Effector CD8-positive, alpha-beta T cell (primary cell): ENCODE data around the gene TUBB3.
"Not testable (repeated sequence)": the region's sequence is repeated elsewhere in the genome, so short reads cannot be mapped to it uniquely, and the experiment has no call there.

Experiments
- DNase-seq: peaks from one replicate; lab custom pipeline; 2025; lab: John Stamatoyannopoulos, UW
- total RNA-seq, 4 experiments: gene quantifications; one replicate each; lab custom pipeline; 2026; lab: John Stamatoyannopoulos, UW

TUBB3 gene
- 0 to 0.49 (median 0.33) reads per million in 4 experiments for total RNA-seq

DNA sequence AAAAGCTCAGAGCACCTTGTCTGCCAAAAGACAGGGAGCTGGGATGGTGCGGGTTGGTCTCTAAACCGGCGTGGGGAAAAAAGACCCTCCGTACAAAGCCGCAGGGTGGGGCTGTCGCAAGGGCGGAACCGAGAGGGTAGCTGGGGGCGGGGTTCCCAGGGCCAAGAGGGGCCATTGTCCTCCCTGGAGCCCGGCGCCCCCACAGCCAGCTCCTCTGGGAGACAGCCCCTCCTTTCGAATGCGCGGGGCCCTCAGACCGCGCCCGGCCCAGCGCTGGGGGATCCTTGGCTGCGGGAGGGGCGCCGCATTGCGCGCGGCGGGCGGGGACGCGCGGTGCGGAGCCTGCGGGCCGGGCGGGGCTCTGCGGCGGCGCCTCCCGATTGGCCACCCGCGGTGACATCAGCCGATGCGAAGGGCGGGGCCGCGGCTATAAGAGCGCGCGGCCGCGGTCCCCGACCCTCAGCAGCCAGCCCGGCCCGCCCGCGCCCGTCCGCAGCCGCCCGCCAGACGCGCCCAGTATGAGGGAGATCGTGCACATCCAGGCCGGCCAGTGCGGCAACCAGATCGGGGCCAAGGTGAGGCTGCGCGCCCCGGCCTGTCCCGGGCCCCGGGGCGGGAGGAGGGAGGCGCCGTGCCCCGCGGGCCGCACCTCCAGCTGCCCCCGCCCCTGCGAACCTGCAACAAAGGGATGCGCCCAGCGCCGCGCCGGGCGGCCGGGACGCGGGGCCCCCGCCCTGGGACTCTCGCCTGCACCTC, at the start of gene TUBB3:
TUBB3 (plus strand) TSS at position 459 of the 756 bp plus-strand sequence; CDS start at position 519, 60 bp downstream.
- DNase-seq, result no peak

GRCh38 chr16:89873972-89874689, 49.0 kb upstream of the TUBB3 start:
- peak; percentile 91 for DNase-seq

DNA sequence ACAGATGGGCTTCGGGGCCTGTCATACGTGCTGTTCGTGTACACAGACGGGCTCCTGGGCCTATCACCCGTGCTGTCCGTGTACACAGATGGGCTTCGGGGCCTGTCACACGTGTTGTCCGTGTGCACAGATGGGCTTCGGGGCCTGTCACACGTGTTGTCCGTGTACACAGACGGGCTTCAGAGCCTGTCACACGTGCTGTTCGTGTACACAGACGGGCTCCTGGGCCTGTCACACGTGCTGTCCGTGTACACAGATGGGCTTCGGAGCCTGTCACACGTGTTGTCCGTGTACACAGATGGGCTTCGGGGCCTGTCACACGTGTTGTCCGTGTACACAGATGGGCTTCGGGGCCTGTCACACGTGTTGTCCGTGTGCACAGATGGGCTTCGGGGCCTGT, 44.0 kb upstream of the TUBB3 start:
- DNase-seq, result not testable (repeated sequence)

GRCh38 chr16:89880477-89881367, 42.4 kb upstream of the TUBB3 start:
- no peak for DNase-seq

DNA sequence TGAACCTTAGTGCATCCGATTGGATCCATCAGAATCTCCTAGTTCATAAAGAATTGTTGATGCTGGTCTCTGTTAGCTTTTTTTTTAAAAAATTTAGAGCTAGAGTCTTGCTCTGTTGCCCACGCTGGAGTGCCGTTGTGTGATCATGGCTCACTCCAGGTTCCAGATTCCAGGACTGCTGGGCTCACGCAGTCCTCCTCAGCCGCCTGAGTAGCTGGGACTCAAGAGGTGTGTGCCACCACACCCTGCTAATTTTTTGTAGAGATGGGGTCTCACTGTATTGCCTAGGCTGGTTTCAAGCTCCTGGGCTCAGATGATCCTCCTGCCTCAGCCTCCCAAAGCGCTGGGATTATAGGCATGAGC, 41.8 kb upstream of the TUBB3 start:
- DNase-seq, result no peak

- DNase-seq, result no peak
Measured at GRCh38 chr16:89883346-89884040, 39.6 kb upstream of the TUBB3 start.

DNA sequence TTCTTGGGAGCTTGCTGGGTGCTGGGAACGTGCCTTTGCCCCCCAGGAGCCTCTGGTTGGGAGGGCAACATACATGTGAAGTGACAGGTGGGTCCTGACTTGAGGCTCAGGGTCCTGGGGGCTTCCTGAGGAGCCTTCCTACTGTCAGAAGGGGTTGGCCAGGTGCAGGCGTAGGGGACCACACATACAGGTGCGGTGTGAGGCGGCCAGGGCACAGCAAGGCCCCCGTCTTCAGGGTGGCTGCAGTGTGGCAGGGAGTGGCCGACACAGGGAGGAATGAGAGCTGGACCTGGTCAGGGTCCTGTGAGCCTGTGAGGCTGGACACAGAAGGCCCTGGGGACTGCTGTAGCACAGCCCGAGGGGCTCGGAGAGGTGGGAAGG, 39.1 kb upstream of the TUBB3 start:
- no peak for DNase-seq

- no peak for DNase-seq
Measured at GRCh38 chr16:89887243-89887642, 35.9 kb upstream of the TUBB3 start.

DNA sequence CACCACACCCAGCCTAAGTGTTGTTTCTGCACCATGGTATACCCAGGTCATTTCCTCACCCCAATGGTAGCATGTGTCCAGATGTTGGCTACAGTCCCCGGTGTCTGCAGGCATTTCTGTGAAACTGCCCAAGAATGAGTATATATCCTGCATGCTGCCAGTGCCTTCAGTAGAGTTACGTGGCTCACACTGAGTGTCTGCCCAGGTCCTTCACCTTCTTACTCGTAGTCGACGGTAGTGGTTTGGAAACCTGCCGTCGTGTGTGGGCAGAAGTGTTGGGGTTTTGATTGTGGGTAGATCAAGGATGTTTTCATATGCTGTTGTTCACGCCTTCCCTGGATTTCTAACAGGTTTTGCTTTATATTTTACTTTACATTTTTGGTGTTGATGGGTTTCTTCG, 32.9 kb upstream of the TUBB3 start:
- DNase-seq, result no peak

DNA sequence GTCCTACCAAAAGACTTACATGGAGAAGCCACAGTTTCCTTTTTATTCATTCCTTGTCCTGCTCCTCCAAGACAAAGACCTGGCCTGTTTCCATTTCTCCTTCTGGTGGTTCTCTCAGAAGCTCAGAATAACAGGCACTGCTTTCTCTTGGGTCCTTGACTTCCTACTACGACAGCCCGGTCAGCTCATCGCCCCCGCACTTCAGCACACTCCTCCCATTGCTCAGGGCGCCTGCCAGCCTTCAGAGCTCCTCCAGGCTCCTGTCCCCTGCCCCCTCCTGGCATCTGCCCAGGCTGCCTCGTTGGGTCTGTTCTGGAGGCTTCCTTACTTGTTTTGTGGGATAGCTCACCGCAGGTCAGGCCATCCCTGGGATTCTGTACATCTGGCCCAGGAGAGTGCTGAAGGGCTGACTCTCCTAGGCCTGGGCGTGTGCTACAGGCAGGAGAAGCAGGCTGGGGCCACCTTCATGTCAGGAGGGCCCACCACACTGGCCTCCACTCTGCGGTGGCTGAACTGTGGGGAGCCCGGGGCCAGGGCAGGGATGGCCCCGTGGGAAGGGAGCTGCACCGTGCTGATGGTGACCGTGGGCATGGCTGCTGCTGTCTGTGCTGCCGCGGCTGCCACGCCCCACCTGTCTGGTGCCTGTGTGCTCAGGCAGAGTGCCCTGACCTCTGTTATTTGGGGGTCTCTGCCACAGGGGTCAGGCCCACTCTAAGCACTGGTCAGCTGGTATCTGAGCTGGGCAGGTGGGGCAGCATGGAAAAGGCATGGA, 32.1 kb upstream of the TUBB3 start:
- DNase-seq, result no peak

- DNase-seq, result no peak
Measured at GRCh38 chr16:89892055-89892630, 31.0 kb upstream of the TUBB3 start.

DNA sequence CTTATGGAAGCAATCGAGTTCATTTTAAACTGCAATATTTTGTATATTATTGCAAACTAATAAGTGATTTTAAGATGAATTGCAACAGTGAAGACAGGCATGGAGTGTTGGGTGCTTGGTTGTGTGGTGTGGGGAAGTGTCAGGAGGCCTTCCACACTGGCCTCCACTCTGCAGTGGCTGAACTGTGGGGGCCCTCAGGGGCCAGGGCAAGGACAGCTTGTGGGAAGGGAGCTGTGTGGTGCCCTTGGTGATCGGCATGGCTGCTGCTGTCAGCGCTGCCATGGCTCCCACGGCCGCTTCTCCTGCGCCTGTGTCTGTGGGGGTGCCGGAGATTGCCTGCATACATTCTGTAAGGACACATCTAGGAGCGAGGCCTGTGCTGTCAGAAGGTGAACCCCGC, 30.5 kb upstream of the TUBB3 start:
- DNase-seq, result no peak

GRCh38 chr16:89893642-89894548, 29.2 kb upstream of the TUBB3 start:
- no peak for DNase-seq

DNA sequence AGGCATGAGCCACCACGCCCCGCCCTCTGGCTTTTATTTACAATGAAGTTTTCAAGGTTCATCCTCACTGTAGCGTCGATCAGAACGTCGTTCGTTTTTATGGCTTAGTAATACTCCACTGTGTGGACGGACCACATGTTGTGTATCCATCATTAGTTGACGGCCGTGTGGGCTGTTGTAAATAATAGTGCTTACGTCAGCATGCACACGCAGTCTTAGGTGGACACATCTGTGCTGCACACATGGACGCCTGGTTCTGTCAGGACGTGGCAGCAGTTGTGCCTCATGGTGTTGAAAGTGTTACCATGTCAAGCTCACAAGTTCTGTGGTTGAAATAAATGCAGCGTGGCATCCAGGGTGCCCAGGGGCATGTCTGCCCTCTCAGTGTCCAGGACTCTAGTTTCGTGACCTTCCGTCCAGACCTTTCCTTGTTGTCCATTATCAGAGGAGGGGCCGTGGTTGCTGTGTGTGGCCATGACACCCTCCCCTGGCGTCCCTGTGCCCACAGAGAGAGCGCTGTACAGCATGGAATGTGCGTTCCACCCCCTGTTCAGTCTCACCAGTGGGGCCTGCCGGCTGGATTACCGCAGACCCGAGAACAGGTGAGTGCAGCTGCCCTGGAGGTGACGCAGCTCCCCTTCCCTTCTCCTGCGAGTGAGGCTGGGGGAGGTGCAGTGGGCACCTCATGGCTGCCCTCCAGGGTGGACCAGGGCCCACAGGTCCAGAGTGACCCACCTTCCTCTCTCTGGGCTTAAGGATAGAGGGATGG, 27.5 kb upstream of the TUBB3 start:
- no peak for DNase-seq

GRCh38 chr16:89897204-89897603, 25.9 kb upstream of the TUBB3 start:
- no peak for DNase-seq

- no peak for DNase-seq
Measured at GRCh38 chr16:89898201-89898967, 24.8 kb upstream of the TUBB3 start.

GRCh38 chr16:89899879-89900481, 23.2 kb upstream of the TUBB3 start:
- no peak for DNase-seq

DNA sequence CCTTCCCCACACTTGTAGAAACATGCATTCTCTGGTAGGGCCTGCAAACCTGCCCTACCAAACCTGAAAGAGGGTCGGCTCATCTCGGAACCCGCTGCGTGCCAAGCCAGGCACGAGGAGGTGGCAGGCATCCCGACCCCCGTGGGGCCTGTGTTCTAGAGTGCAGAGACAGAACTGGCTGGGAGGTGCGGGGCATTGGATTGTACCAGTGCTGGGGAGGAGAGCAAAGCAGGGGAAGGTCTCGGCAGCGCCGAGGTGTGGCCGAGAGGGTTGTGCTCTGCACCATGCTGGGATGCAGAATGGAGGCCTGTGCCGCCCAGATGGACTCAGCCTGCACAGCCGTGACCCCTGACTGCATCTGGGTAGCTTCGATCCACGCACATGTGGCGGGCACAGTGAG, 22.3 kb upstream of the TUBB3 start:
- DNase-seq, result no peak
